ENCODE results near the gene BICD2. TPM values are rescaled to one million over a fixed set of nuclear protein-coding genes. Genes with fewer than 3 reads are reported as not detected.
A peak's percentile ranks its signal among the peaks of the same experiment; 100 is the strongest.

Gene BICD2
- total RNA-seq, 2 donors from 2014 or later, result 32.2 to 40.4 TPM

DNA sequence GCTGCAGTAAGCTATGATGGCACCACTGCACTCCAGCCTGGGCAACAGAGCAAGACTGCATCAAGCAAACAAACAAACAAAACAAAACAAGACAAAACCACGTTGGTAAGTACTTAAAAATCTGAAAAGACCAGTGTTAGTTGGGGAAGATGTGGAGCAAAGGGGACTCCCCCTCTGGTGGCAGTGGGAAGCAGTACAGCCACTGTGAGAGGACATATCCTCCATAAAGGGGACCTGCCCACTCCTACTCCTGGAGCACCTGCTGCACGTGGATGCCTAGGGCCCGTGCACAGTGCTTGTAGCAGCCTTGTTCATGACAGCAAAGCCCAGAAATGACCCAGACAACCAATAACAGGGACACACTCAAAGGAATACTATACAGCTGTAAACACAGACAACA, 77.7 kb downstream of the BICD2 start:
- H3K9me3 ChIP-seq, result peaks cover 0 to 18% of the 10 kb centered on the region in 2 donors
- TF ChIP-seq, protein P1, sequence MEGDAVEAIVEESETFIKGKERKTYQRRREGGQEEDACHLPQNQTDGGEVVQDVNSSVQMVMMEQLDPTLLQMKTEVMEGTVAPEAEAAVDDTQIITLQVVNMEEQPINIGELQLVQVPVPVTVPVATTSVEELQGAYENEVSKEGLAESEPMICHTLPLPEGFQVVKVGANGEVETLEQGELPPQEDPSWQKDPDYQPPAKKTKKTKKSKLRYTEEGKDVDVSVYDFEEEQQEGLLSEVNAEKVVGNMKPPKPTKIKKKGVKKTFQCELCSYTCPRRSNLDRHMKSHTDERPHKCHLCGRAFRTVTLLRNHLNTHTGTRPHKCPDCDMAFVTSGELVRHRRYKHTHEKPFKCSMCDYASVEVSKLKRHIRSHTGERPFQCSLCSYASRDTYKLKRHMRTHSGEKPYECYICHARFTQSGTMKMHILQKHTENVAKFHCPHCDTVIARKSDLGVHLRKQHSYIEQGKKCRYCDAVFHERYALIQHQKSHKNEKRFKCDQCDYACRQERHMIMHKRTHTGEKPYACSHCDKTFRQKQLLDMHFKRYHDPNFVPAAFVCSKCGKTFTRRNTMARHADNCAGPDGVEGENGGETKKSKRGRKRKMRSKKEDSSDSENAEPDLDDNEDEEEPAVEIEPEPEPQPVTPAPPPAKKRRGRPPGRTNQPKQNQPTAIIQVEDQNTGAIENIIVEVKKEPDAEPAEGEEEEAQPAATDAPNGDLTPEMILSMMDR (IDR thresholded peaks at IDR 0.05), result no peak
- H3K4me3 ChIP-seq, result no peak overlapping the region
- no peak overlapping the region for H3K27ac ChIP-seq
- no peaks in the 10 kb centered on the region for H3K4me1 ChIP-seq
- no peak for DNase-seq (ENCODE audit: low spot score)
- no peaks in the 10 kb centered on the region for H3K27me3 ChIP-seq
- no peaks in the 10 kb centered on the region for H3K36me3 ChIP-seq

GRCh38 chr9:92685022-92685421, 79.6 kb downstream of the BICD2 start:
- Histone ChIP-seq H3K4me1 (no peaks in the 10 kb centered on the region), H3K36me3 (no peaks in the 10 kb centered on the region), H3K4me3 (no peak overlapping the region), H3K9me3 (peaks cover 0 to 8% of the 10 kb centered on the region in 2 donors), H3K27ac (no peak overlapping the region), H3K27me3 (no peaks in the 10 kb centered on the region)
- TF ChIP-seq, protein P1 (IDR thresholded peaks at IDR 0.05), result no peak
- DNase-seq (ENCODE audit: low spot score), result peak; percentile 30

DNA sequence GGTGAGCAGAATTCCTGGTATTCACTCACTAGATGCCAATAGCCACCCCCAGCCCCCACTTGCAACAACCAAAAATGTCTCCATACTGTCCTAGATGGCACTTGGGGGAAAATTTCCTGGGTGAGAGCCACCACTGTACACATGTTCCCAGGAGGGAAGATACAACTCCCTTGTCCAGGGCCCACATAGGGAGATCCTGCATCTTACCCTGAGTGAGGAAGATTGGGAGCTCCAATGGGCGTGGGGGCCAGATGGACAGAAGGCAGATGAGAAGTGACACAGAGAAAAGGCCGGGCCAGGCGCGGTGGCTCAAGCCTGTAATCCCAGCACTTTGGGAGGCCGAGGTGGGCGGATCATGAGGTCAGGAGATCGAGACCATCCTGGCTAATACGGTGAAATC, 82.4 kb downstream of the BICD2 start:
- no peaks in the 10 kb centered on the region for H3K9me3 ChIP-seq
- no peak for DNase-seq (ENCODE audit: low spot score)
- H3K36me3 ChIP-seq, result no peaks in the 10 kb centered on the region
- H3K4me1 ChIP-seq, result no peaks in the 10 kb centered on the region
- no peak overlapping the region for H3K27ac ChIP-seq
- no peaks in the 10 kb centered on the region for H3K27me3 ChIP-seq
- no peak overlapping the region for H3K4me3 ChIP-seq
- TF ChIP-seq, protein P1 (IDR thresholded peaks at IDR 0.05), result no peak

- Histone ChIP-seq H3K36me3 (no peaks in the 10 kb centered on the region), H3K27me3 (no peaks in the 10 kb centered on the region), H3K27ac (no peak overlapping the region), H3K4me3 (no peak overlapping the region), H3K4me1 (no peaks in the 10 kb centered on the region), H3K9me3 (no peaks in the 10 kb centered on the region)
- DNase-seq (ENCODE audit: low spot score), result no peak
- TF ChIP-seq, protein P1 (IDR thresholded peaks at IDR 0.05), result no peak
Measured at GRCh38 chr9:92680166-92681119, 84.2 kb downstream of the BICD2 start.

DNA sequence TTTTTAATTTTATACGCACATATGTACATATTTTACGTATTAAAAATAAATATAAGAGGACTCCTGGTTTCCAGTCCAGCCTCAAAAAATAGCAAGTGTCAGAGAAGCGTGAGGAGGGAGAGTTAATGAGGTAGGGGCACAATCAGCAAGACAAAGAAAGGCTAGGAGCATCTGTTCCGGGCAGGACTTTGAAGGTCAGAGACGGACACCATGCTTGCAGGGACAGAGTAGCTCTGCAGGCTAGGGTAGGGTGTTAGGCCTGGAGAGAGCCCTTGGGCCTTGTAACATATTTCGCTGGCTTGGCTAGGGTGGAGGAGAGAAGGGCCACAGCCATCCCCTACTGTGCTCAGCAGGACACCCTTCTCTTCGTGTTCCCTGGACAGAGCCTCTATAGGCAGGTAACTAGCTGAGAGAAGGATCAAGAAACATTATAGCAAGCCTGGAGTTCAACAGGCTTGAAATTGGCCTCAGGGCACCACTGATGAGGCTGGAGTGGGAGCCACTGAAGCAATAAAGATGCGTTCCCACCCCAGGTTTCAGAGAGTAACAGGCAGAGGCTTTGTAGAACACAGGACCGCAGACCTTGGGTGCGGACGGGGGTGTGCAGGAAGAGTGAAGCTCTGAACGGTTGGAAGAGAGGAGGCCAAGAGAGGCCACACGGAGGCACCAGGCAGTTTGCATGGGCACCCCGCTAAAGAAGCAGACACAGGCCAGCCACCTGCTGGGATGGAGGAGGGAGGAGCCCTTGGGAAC, 85.0 kb downstream of the BICD2 start:
- Histone ChIP-seq H3K27ac (no peak overlapping the region), H3K4me1 (no peaks in the 10 kb centered on the region), H3K27me3 (no peaks in the 10 kb centered on the region), H3K4me3 (no peak overlapping the region), H3K36me3 (no peaks in the 10 kb centered on the region), H3K9me3 (no peaks in the 10 kb centered on the region)
- no peak for DNase-seq (ENCODE audit: low spot score)
- TF ChIP-seq, protein P1 (IDR thresholded peaks at IDR 0.05), result no peak

Data from right atrium auricular region (tissue), 2 donors.